Nephron (organoid): ENCODE data around the gene PPBP.

Experiments used
- H3K27ac Mint-ChIP-seq, 3 experiments: 2 replicates each; pipeline ENCODE4 v1.8.0; 2020; ENCODE audit warnings: mixed read lengths in 3 of 3, mild to moderate bottlenecking in 2 of 3, moderate library complexity in 1 of 3
- H3K27me3 Mint-ChIP-seq: 2 replicates; pipeline ENCODE4 v1.8.0; 2021; ENCODE audit warnings: low read depth, mild to moderate bottlenecking, moderate library complexity, mixed read lengths
- H3K36me3 Mint-ChIP-seq: 2 replicates; pipeline ENCODE4 v1.8.0; 2020; ENCODE audit warnings: low read depth, mixed read lengths
- H3K4me1 Mint-ChIP-seq: 2 replicates; pipeline ENCODE4 v1.8.0; 2020; ENCODE audit warnings: mixed read lengths
- H3K4me3 Mint-ChIP-seq, 3 experiments: 2 replicates each; pipeline ENCODE4 v1.8.0; 2020; ENCODE audit warnings: mild to moderate bottlenecking in 3 of 3, mixed read lengths in 3 of 3, moderate library complexity in 2 of 3
- H3K9me3 Mint-ChIP-seq: 2 replicates; pipeline ENCODE4 v1.8.0; 2020; ENCODE audit warnings: mixed read lengths
- CTCF ChIP-seq, 3 experiments: fragments of 200-600 bp; sonication (generic); IDR thresholded peaks; one replicate each; pipeline ENCODE4 v1.5.0; 2021; ENCODE audit warnings: antibody characterized with exemption in 3 of 3; ENCODE audit not compliant: unreplicated experiment in 3 of 3

Gene PPBP

GRCh38 chr4:73945140-73945539 is 42.9 kb downstream of the PPBP start:
- Mint-ChIP-seq H3K9me3 (no peaks in the 10 kb centered on the region), H3K36me3 (no peaks in the 10 kb centered on the region), H3K27ac (no peak overlapping the region), H3K4me1 (peaks cover 9% of the 10 kb centered on the region), H3K27me3 (peaks cover 64% of the 10 kb centered on the region), H3K4me3 (peak overlapping the region; percentile 74 to 84 (median 75))
- TF ChIP-seq CTCF (IDR thresholded peaks at IDR 0.05; ENCODE audit: unreplicated experiment in 3 of 3), result no peak

GRCh38 chr4:73944061-73944875 is 43.7 kb downstream of the PPBP start:
- Mint-ChIP-seq H3K36me3 (no peaks in the 10 kb centered on the region), H3K4me3 (peak overlapping the region; percentile 74 to 84 (median 75)), H3K27ac (no peak overlapping the region), H3K27me3 (peaks cover 67% of the 10 kb centered on the region), H3K9me3 (no peaks in the 10 kb centered on the region), H3K4me1 (peaks cover 9% of the 10 kb centered on the region)
- TF ChIP-seq CTCF (IDR thresholded peaks at IDR 0.05; ENCODE audit: unreplicated experiment in 3 of 3), result no peak

- Mint-ChIP-seq H3K27ac (no peak overlapping the region), H3K9me3 (no peaks in the 10 kb centered on the region), H3K4me3 (peak overlapping the region; percentile 57 to 75 (median 70))
Observed at GRCh38 chr4:73943555-73943954, 44.4 kb downstream of the PPBP start.

GRCh38 chr4:73936969-73937368 is 51.0 kb downstream of the PPBP start:
- H3K27ac Mint-ChIP-seq, result no peak overlapping the region
- no peaks in the 10 kb centered on the region for H3K9me3 Mint-ChIP-seq
- H3K27me3 Mint-ChIP-seq, result peaks cover 22% of the 10 kb centered on the region
- H3K36me3 Mint-ChIP-seq, result no peaks in the 10 kb centered on the region
- TF ChIP-seq CTCF (IDR thresholded peaks at IDR 0.05; ENCODE audit: unreplicated experiment in 3 of 3), result no peak
- no peak overlapping the region for H3K4me3 Mint-ChIP-seq
- no peaks in the 10 kb centered on the region for H3K4me1 Mint-ChIP-seq

More at GRCh38 chr4:73943555-73943954, 44.4 kb downstream of the PPBP start:
- no peaks in the 10 kb centered on the region for H3K36me3 Mint-ChIP-seq
- H3K4me1 Mint-ChIP-seq, result peaks cover 9% of the 10 kb centered on the region
- no peak for TF ChIP-seq CTCF (IDR thresholded peaks at IDR 0.05; ENCODE audit: unreplicated experiment in 3 of 3)
- peaks cover 72% of the 10 kb centered on the region for H3K27me3 Mint-ChIP-seq
